SK-N-MC (cell line): ENCODE data around the gene KIF4A.

Experiments
- EZH2 ChIP-seq: fragments of 200-600 bp; sonication (generic); IDR thresholded peaks from one replicate; pipeline ENCODE4 v1.6.1; 2017; ENCODE audit warnings: antibody characterized with exemption
- FOXP2 ChIP-seq: optimal IDR thresholded peaks from 2 replicates; pipeline ENCODE3; 2011; ENCODE audit warnings: mild to moderate bottlenecking, moderate library complexity; ENCODE audit not compliant: insufficient read depth; ENCODE audit errors: extremely low read length, control extremely low read depth
- POLR2AphosphoS5 ChIP-seq: IDR thresholded peaks from 2 replicates; pipeline ENCODE4 v1.6.1; 2012; ENCODE audit warnings: mild to moderate bottlenecking, low read depth, low read length, borderline replicate concordance

DNA sequence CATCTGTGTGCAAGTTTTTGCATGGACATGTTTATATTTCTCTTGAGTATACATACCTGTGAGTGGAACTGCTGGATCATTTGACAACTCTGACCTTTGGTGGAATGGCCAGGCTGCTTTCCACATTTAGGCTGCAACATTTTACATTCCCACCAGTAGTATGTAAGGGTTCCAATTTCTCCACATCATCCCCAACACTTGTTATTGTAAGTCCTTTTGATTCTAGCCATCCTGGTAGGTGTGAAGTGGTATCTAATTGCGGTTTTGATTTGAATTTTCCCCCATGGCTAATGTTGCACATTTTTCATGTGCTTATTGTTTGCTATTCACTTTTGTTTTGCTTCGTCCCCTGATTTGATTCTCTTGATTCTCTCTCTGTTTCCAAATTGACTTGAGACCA, 171.1 kb downstream of the KIF4A start:
- TF ChIP-seq EZH2: no peak
- no peak for TF ChIP-seq FOXP2
- no peak for TF ChIP-seq POLR2AphosphoS5
